IPS-NIHi7 (cell line): ENCODE results near the gene NKD2.
"Not testable (repeated sequence)": the region's sequence is repeated elsewhere in the genome, so short reads cannot be mapped to it uniquely, and the experiment has no call there.

Source experiments
- DNase-seq: peaks from one replicate; pipeline ENCODE4 v3.0.0; 2012; ENCODE audit warnings: mixed read lengths; ENCODE audit errors: extremely low spot score

The NKD2 gene, protein sequence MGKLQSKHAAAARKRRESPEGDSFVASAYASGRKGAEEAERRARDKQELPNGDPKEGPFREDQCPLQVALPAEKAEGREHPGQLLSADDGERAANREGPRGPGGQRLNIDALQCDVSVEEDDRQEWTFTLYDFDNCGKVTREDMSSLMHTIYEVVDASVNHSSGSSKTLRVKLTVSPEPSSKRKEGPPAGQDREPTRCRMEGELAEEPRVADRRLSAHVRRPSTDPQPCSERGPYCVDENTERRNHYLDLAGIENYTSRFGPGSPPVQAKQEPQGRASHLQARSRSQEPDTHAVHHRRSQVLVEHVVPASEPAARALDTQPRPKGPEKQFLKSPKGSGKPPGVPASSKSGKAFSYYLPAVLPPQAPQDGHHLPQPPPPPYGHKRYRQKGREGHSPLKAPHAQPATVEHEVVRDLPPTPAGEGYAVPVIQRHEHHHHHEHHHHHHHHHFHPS

DNA sequence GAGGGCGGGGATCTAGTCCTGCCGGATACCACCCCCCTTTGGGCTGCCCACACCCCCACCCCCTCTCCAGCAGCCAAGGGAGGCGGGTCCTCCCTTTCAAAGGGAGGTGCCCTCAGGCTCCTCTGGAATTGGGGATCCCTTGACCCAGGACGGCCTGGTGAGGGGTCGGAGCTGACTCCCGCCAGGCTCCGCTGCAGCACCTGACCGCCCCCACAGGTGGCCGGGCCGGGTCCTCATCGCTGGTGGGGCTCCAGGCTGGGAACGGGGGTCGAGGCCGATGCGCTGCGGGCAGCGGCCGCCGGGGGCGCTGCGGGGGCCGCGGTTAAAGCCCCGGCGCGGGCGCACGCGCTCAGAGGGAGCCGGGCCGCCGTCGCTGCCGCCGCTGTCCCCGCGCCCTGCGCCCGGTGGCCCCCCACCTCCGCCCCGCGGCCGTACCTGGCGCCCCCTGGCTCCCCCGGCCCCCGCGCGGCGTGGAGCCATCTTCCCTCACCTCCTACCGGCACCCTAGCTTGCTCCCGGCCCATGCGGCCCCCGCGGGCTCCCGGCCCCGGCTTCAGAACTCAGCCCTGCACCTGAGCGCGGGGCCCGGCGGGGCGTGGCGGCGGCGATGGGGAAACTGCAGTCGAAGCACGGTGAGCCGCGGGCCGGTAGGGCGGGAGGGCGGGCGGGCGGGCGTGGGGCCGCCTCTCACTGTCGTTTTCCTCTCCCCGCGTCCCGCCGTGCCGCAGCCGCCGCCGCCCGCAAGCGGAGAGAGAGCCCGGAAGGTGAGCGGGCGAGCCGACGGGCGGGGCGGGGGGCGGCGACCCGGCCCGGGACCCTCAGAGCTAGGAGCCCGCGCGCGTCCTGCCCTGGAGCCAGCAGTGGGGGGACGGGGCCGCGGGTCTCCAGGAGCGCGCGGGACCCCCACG lies at the start of gene NKD2:
TSS of gene NKD2 (plus strand) at position 352 of the 908 bp plus-strand sequence. CDS start at position 608, 256 bp downstream.
- DNase-seq = peak; percentile 88

DNA sequence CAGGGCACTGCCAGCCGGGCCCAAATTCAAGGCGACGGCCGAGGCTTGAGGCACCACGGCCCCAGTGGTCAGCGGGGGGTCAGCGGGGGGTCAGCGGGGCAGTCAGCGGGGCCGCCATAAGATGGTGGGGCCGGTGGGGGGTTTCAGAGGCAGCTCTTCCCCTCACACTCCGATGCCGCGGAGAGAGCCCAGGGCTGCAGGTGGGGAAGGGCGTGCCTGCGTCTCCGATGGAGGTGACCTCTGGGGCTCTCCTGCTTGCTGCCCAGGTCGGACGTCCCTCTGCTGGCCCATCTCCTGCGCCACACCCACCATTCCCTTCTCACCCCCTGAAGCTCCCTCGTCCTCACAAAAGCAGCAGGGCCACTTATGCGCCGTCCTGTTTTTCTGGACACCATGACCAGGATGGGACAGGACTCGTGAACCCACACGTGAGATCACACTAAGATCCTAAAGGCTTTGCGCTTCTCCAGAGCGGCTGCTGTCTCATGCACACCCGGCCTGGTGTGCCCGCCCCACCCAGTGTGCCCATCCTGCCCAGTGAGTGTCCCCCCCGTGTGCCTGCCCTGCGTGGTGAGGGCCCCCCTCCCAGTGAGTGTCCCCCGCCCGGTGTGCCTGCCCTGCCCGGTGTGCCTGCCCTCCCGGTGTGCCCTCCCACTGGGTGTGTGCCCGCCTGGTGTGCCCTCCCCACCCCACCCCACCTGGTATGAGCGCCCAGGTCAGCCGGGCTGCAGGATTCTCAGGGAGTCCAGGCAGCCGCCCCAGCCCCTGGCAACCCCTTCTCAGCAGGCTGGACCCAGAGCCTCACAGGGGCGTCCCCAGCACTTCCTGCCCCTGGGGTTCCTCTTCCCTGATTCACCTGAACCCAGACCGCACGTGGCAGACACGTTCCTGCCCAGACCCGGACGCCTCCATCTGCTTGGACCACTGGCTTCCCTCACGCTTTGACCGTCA lies 48.7 kb upstream of the NKD2 start:
- DNase-seq = no peak

DNA sequence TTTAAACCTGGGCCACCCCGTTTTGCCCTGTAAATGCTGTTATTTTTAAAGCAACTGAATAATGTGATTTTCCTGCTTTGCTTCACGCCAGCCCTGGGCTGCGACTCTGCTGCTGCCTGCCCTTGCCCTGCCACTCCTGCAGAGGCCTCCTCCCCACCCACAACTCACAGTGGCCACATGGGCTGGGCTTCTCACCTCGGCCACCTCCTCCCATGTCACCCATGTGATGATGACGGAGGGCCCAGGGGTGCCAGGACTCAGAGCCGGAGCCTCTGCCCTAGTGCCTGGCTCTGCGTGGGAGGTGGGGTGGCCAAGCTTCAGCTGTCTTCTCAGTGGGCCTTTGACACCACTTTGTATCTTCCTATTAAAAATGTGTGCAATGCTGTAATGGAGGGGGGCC lies 48.1 kb upstream of the NKD2 start:
- no peak for DNase-seq

DNA sequence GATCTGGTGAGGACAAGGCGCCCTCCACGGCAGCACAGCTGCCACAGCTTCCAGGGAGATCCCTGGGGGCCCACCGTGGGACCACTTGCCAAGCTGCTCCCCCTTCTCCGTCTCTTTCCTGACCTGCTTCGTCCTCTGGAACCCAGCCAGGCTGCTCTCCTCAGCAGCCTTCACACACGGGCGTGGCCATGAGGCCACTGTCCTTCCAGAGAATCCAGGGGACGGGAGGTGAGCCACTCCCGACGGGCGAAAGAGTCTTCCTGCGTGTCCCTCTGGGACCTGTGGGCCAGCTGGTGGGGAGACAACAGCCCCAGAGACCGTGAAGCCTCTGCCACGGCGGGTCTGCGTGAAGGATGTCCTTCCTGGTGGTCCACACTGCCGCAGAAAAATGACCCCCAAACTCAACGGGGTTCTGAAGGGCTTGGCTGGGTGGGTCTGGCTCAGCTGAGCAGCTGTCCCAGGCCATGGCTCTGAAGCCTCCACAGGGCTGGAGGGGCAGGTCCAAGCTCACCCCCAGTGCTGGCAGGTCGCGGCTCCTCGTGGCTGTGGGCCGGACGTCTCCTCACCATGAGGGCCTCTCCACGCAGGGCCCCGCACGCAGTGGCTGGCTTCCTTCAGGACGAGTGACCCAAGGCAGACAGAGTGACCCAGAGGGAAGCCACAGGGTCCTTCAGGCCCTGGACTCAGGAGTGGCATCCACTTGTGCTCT lies 47.4 kb upstream of the NKD2 start:
- DNase-seq = no peak

DNA sequence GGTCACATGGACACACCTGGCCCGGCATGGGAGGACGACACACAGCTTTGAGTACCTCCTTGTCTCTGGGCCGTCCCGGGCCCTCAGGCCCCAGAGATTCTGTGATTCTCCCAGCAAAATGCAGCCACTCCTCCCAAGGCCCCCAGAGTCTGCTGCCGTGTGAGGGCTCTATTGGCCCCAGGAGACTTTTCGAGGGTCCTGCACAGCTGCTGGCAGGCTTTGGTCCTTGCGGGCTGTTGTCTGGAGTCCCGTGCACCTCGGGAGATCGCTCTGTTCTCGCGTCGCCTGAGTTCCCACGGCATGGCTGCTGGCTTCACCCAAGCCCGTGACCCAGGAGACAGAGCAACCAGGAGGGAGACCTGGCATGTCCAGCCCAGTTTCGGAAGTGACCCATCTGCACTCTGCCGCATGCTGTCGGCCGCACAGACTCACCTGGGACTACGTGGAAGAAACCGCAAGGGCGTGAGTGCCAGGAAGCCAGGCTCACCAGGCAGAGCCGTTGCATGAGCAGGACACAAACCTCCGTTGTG lies 46.8 kb upstream of the NKD2 start:
- DNase-seq = no peak

DNA sequence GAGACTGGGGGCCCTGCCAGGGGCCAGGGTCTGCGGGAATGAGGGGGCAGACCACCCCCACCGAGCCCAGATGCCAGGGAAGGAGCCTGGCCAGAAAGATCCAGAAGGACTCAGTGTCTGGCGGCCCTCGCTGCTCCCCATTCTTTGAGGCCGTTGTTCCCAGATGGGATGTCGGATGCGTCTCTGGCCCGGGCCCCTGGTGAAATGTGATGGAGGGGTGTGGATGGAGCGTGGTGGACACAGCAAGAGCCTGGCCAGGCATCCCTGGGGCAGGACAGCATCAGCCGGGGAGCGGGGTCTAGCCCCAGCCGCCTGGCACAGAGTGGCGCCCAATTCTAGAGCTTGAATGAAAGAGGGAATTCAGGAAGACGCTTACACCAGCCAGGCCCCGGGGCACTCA lies 46.2 kb upstream of the NKD2 start:
- DNase-seq = no peak

DNA sequence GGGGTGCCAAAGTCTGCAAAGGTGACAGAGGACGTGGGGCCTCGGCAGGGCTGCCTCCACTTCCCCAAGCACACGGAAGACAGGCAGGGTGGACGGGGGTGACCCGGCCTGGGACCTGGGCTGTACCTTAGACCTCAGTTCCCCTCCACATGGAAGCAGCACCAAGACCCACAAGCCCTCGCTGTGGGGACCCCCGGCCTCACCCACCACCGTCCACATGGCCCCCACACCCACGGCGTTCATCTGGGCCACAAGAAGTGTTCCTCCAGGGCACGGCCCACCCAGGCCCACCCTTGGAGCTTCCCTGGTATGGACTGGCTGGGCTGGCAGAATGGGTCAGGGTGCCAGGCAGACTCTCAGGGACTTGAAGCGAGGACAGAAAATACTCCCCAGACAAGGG lies 45.8 kb upstream of the NKD2 start:
- no peak for DNase-seq

DNA sequence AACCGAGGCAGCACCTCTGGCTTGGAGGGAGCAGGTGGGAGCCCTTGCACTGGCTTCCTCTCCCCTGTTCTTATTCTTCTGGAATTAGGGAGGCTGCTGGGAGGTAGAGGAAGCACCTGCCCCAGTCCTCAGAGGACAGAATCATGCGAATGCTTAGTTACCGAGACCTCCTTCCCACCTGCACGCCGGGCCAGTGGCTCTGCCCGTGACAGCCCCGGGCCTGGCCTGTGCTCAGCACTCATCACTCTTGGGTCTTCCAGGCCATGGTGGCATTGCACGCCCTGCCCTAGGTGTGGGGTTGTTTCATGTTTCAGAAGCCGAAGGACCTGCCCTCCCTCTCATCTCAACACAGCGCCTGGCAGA lies 45.3 kb upstream of the NKD2 start:
- no peak for DNase-seq

DNA sequence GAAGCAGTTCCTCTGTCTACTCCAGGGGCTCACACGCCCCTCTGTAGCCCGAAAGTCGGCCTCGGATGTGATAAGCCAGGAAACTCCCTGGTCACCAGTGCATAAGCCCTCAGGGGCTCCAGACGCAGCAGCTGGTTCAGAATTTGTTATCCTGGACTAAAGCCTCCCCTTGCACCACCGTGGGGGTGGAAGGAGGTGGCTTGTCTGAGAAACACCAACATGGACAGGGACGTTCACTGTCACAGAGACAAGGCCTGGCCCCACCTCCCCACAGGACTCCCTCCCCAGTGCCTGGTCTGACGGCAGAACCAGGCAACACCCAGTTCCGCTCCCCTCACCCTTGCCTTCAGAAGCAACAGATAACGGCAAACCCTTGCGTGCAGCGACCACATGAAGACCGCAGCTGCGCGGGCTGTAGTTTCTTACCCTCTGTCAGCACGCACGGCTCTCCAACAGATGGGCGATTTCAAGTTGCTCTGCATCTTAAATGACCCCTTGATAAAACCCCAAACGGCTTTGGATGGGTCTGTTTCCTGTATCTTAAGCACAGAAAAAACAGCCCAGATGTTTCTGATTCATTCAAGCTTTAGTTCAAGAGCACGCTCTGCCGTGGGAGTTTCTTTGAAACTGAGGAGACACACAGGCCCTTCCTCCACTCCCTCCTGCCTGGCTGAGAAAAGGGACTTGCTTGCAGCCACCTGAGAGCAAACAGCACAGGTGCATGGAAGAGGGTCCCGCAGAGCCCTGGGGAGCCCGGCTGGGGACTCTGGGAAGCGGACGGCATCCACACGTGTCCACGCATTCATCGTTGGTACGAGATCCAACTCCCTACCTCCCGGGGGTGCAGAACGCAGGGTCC lies 44.7 kb upstream of the NKD2 start:
- DNase-seq = no peak

DNA sequence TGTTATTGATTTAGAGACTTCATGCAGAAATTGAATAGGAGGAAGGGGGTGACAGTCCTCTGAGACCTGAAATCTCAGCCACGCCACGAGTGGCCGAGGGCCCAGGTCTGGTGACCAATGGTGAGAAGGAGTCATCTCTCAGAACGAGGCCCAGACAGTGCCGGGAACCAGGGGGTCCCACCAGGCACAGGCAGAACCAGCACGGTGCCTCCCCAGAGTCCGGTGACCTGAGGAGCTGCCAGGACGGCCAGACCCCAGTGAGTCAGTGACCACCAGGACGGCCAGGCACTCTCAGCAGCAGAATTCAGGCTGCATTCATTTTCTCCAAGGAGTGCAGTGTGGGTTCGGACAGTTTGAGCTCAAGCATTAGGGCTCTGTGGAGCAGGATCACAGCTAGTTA lies 43.8 kb upstream of the NKD2 start:
- no peak for DNase-seq

DNA sequence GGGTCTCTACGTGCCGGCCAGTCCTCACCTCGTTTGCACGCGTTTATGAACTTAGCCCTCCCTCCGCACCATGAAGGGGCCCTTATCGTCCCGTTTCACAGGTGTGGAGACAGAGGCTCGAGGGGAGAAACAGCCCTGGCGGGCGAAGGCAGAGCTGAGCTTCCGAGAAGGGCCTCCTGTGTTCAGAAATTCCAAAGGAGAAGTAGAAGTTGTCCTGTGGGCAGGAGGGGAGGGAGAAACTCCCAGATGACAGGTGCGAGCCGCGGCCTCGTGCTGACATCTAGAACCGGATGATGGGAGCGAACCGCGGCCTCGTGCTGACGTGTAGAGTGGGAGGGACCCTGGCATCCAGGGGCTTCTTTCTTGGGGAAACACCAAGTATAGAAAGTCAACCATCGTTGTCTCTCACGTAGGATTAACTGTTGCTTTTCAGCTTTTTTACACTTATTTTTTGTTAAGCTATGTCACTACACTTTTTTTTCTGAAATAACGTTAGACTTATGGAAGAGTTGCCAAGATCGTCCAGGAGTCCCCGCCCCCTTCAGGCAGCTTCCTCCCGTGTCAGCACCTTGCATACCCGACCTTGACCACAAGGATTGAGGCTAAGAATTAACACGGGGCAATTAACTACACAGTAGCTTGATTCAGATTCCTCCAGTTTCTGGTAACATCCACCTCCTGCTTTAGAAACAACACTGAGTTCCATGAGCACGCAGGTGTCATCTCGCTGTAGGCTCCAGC lies 42.8 kb upstream of the NKD2 start:
- no peak for DNase-seq

DNA sequence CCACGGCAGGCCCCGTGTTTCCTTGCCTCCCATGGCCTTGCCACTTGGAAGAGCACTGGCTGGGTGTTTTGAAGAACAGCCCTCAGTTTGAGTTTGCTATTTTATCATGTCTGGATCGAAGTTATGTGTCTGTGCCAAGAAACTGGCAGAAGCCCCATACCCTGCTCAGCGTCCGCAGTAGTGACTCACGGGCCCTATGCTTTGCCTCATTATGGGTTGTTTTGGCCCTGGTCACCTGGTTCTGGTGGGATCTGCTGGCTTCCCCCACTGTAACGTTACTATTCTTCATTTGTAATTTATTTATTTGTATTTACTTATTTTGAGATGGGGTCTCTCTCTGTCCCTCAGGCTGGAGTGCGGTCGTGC lies 42.3 kb upstream of the NKD2 start:
- DNase-seq = no peak

DNA sequence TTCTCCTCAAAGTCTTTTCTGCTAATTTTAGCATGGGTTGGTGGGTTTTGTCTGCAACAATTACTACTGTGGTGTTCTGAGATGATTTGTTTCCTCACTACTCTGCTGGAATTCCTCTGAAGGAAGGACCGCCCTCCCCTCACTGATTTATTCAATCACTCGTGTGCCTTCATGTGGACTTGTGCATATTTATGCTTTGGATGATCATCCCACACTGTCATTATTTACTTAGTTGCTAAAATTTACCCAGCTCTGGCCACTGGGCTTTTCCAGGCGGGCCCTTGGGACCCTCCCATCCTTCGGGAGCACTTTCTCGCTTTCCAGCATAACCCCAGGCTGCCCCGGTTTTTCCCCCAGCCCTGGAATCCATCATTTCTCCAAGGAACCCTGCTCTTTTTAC lies 41.7 kb upstream of the NKD2 start:
- DNase-seq = no peak

DNA sequence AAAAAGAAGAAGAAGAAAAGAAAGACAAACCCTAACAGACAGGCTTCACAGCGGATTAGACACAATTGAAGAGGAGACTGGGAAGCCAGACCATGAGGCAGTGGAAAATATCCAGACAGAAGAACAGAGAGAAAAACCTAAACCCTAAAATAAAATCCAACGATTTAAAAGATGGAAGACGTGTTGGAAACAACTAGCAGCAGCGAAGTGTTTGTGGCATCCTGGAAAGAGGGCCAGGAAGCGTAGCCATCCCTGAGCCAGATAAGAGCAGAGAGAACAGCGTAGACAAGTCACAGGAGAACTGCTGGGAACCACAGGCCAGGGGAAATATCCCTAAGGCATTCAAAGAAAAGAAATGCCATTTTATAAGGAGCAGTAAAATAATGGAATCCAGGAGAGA lies 39.7 kb upstream of the NKD2 start:
- no peak for DNase-seq

DNA sequence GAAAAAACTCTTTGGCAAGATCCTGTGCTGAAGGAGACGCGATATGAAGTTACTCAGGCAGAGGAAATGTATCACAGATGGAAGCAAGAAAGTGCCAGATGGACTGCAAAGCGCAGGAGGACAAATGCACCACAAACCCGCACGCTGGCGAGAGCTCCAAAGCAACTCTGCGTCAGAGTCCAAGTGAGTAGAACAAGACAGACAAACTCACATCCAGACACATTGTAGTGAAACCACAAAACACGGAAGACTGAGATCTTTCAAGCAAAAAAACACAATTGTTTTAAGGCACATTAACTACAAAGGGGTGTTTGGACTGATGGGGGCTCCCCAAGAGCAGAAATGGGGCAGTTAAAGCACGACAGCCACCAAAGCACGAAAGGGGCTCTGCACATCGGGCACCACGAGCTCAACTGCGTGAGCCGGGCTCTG lies 39.2 kb upstream of the NKD2 start:
- DNase-seq = no peak

DNA sequence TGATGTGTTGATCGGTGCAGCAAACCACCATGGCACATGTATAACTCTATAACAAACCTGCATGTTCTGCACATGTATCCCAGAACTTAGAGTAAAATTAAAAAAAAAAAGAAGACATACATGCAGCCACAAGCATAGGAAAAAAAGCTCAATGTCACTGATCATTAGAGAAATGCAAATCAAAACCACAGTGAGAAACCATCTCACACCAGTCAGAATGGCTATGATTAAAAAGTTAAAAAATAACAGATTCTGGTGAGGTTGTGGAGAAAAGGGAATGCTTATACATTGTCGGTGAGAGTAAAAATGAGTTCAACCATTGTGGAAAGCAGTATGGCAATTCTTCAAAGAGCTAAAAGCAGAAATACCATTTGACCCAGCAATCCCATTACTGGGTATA lies 36.0 kb upstream of the NKD2 start:
- not testable (repeated sequence) for DNase-seq

DNA sequence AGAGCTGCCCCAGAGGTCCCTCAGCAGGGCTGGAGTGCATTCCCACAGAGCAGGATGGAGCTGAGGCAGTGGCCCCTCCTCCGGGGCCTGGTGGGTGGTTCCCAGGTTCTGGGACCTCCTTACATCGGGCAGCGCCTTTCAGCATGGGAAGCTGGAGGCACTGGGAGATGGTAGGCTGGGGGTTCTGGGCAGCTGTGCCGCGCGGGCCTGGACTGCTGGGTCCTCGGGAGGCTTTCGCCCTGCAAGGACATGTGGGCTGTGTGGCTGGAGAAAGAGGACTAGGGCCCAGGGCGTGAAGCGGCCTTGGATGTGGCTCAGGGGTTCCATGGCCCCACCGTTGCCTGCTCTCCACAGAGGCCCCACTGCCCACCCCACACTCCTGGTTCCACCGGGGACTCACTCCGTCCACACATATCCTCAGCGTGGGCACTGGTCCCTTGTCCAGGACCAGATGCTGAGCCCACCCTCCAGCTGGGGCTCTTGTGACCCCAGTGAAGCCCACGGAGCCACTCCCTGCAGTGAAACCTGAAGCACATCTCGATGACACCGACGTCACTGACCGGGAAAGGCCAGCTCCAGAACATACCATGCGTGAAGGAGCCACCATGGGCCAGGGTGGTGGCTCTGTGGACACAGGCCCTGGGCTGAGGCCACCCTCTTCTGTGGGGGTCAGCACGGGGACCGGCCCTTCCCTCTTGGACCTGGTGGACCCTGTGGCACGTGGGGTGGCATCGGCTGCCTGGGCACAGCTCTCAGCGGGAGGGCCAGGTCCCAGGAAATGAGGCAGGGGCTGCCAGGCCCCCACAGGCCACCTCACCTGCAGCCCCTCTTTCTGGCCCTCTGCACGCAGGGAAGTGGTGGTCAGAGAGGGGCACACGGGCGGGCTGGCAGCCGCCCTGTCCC lies 31.5 kb upstream of the NKD2 start:
- no peak for DNase-seq

DNA sequence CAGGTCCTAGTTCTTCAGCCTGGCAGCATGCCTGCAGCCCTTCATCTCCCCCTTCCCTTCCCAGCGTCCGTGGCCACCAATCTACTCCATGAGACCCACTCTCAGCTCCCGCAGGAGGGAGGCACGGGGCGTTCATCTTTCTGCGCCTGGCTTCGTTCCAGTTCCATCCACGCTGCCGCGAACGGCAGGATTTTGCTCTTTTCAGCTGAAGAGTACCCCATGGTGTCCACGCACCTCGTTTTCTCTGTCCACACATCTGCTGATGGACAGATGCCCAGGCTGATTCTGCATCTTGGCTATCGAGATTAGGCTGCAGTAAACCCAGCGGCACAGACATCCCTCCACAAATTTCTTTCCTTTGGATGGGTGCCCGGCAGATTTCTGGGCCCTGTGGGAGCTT lies 30.5 kb upstream of the NKD2 start:
- no peak for DNase-seq
